Esophagus mucosa (tissue), 1 donor: ENCODE data around the gene CASZ1. TPM values are rescaled to one million over a fixed set of nuclear protein-coding genes. Genes with fewer than 3 reads are reported as not detected.

Source experiments
- ATAC-seq: fragments of 200-7000 bp; cut with Tn5 transposase; one replicate; pipeline ENCODE4 v1.9.1; 2020
- total RNA-seq: library from RNA; stranded (reverse); gene quantifications from one replicate; pipeline ENCODE4 v1.2.4, GENCODE V29; 2023
- donor health status: DM: yes; HTN: yes; CAD: no.

Gene CASZ1
- total RNA-seq, 1 donor from 2014 or later: 22.8 TPM

DNA sequence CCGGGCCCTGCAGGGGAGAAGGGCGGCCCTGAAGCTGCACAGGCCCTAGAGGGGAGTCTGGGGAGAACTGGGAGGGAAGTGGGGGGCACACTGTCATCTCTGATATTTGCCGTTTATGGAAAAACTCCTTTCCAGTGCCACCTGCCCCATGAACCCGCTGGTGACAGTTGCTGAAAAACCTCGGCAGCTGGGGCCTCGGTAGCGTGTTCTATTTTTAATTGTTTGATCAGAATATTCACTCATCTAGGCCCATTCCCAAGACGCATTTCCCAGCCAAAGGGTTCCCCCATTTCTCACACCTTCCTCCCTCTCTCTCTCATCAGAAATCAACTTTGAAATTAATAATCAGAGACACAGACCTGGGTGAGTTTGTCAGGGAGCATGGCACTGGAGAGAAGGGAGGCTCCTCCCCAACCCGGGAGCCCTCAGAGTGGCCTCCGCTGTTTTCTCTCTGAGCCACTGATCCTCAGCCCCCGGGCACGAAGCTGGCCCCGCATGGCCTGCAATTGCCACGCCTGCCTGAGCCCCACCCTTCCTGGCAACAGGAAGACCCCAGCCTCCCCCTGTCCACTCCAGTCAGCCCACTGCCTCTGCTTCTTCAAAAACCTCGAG lies 111.1 kb downstream of the CASZ1 start:
- ATAC-seq: no peak

DNA sequence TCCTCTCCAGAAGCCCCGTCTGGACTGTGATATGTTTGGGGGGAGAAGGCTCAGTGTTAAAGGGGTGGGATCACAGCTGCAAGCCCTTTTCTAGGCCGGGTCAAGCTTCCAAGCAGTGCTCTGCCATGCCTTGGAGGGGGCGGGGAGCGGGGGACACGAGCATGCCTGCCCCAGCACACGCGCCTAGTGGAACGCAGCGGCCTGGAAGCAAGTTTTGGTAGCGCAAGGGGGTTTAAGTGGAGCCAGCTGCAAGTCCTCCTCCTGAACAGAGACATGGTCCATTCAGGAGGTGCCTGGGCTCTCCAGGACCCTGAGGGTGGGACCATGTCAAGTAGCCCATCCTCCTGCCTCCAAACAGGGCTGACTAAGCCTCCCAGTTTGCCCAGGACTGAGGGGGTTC lies 112.2 kb downstream of the CASZ1 start:
- ATAC-seq: no peak

DNA sequence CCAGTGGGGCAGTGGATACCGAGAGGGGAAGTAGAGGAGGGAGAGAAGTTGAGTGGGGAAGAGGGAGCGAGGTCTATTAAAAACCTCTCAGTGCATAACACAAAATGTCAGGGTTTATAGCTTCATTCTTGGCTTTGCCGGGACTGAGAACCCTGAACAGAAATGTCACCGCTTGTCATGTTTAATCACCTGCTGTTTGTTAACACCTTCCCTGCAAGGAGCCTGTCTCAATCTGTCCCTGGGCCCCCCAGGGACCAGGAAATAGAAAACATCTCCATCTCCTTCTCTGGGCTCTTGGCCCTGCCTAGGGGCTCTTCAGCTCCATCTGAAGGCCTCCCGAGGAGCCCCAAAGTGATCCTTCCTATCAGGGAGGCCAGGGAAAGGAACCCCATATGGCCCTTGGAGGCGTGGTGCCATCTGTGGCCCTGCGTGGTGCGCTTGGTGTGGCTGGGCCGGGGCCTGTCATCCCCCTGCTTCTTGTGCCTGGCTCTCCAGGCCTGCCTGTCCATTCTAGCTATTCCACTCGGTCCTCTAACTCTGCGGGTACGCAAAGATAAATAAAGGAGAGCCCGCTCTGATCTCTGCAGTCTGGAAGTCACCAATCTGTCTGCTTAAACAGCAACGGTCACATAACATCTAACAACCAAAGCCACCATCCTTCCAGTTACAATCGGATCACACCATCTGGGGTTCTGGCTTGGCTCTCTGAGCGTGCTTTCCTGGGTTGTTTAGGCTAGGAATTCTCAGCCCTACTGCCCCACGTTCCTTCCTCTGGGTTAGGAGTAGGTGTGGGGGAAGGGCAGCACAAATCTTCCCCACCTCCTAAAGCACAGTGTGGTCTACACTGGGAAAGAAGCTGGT lies 113.8 kb downstream of the CASZ1 start:
- no peak for ATAC-seq

DNA sequence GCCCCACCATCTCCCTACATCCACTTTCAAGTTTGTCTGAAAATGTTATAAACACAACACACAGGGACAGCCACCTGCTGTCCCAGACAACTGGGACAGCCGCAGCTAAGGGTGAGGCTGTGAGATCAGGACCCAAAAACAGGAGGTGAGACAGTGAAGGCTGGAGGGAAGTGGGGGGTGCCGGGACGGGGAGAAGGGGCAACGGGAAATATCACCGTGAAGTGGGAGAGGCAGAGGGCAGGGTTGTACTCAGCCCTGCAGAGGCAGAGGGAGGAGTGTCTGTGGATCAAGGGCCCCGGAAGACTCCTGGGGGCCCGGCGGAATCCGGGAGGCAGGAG lies 114.4 kb downstream of the CASZ1 start:
- no peak for ATAC-seq

DNA sequence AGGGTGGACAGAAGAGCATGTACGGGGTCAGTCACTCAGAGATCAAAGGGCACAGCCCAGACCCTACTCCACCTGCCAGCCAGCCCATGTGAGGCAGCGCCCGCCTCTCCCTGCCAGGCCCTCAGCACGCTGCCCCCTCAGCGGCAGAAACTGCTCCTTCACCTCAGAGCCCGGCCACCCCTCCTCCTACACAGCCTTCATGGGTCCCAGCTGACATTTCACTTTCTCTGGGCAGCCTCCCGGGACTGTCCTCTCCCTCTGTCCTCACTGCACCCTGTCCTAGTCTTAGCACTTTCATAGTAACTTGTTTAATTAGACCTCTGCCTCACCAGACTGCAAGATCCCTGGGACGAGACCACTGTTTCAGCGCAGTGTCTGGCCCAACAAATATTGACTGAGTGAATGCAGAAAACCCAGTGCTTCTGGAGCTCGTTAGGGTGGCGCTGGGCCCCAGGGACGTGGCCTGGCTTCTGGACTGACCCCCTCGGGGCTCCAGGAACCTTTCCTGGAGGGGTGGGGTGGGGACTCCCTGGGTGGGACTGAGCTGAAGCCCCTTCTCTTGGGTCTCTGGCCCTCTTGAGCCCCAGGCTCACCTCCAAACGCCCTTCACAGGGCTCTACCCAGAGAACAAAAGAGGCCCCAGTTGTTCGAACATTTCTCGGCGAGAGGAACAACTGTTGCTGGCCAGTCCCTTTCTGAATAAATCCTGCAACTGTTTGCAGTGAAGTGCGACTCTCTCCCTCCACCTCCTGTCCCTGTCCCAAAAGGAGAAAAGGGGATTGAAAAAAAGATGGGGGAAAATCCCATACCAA lies 114.9 kb downstream of the CASZ1 start:
- ATAC-seq: no peak

DNA sequence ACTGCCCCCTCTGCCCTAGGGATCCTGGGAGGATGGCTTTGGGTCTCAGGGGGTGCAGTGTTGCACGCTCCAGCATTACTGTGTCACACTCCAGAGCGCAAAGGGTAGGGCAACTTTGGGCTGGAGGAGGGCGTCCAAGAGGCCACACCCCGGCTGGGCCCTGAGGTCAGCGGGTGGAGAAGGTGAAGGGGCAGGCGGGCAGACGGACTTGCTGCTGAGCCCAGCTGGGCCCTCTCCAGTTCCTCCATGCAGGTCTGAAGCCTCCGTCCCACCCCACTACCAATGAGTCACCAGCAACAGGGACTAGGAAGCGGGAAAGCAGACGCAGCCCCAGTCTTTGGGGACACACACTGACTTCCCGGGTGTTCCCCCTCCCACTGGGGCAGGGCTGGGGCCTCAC lies 116.0 kb downstream of the CASZ1 start:
- peak; percentile 21 for ATAC-seq

DNA sequence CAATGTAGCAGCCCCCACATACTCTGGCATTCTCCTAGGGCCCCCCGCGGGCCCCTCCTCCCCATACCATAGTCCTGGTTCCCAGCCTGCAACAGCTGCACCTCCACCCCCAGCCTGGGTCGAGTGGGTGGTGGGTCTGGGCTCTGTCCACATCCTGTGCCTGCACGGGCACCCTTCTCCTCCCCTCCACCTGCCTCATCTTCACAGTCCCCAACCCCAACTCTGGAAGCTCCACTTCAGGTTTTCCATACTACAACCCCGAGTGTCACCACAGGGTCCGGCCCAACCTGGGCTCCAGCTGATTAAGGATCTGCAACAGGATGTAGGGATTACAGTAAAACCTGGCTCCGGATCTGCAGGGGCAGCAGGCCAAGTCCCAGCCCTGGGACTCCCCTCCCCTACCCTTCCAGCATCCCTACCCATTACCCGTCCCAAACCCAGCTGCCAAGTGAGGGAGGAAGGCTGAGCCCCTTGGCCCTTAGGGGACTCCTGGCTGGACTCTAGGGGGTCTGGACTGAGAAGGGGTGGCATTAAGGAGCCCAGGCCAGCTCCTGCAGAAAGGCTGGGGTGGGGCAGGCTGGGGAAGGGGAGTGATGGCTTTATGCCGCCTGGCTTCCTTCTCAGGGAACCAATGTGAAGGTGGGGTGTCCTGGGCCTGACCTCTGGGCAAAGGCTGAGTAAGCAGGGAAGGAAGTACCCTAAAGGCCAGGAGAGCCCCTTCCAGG lies 116.8 kb downstream of the CASZ1 start:
- peak; percentile 68 for ATAC-seq

DNA sequence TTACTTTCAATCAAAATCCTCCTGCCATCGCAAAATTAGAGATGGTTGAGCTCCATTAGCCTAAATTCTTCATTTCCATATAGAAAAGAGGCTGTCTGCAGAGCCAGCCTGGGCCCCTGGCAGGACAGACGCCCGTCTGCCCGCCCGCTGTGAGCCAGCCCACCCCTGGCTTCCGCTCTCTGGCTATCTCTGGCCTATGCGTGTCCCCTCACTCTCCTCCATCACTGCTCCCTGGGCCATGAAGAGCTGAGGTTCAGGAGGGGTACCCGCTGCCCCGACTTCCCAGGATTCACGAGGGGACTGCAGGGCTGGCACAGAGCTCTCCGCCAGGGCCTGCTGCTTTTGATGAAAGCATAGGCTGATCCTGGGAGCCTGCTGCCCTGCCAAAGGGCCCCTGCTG lies 117.6 kb downstream of the CASZ1 start:
- no peak for ATAC-seq

DNA sequence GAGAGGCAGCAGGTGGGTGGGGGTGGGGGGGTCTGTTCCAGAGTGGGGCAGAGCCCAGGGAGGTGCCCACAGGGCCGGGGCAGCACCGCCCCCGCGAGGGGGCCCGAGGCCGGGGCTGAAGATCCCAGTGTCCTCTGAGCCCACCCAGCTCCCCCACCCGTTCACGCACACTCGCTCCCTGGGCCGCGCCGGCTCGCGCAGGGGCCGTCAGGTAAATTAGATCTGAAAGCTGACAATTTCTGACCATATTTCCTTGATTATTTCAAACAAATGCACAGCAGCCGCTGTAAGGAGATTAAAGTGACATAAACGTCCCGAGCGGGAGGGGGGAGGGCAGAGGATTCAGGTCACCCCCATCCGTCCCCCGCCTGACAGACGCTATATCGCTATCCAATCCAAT lies 118.0 kb downstream of the CASZ1 start:
- ATAC-seq: no peak

DNA sequence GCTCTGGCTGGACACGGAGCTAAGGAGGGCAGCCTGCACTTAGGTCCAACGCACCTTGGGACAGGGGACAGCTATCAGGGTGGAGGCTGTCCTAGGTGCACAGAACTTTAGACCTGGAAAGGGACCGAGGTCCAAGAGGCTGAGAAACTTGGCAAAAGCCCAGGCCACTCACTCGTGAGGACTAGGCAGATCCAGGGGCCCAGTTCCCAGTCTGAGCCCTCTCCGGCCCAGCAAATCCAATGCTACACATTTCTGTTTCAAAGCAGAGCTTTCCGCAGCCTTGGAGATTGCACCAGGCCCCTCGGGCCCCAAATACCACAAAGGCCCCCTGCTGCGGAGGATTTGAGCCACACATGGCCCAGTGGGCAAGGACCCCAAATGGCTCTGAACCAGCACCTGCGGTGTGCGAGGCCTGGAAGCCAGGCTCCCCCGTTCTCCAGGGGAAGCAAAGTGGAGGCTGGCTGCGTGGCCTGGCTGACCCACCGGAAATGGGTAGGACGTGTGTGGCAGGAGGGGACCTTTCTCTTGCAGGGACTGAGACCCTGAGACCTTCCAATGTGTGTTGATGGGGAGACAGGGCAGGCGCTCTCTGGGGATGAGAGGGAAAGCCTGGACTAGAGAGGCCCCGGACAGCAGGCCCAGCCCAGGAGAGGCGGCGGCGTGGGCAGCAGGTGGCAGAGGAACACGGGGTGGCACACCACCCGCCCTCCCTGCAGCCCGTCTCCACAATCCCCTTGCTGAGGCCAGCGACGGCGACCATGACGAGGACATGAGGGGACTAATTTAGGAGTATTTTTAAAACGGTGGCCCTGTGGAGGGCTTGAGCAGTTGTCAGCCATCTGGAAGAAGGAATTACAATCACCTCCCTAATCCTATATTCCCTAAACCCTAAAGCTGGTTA lies 118.7 kb downstream of the CASZ1 start:
- no peak for ATAC-seq

DNA sequence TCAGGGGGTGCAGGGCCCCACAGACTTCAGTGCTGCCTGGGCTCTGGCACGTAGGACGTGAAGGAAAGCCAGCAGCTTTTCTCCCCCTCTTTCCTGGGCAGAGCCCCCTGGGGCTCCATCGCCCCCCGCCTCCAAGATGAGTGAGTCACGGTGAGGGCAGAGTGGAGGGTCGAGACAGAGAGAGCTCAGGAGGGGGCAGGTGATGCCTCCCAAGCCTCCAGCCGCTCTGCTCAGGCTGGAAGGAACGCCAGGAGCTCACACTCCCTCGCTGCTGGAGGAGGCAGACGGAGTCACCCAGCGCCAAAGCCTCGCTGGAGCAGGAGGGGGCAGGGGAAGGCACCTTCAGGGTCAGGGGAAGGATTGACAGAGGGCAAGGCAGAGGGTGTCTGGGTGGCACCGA lies 119.5 kb downstream of the CASZ1 start:
- no peak for ATAC-seq

DNA sequence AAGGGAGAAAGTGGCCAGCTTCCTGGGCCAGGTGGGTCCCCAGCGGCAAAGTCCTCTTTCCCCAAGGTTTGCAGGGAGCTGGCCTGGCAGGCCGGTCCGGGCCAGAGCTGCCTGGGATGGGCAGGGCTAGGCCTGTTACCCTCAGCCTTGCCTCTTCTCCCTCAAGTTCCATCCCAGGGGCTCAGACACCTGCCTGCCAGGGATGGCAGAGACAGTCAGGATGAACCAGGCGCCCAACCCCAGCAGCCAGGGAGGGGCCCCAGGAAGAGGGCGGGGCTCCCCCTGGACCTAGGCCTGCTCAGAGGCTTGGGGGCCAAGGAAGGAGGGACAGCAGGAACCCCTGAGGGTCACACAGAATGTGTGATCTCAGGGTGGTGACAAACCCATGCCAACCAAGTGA lies 120.6 kb downstream of the CASZ1 start:
- ATAC-seq: no peak

DNA sequence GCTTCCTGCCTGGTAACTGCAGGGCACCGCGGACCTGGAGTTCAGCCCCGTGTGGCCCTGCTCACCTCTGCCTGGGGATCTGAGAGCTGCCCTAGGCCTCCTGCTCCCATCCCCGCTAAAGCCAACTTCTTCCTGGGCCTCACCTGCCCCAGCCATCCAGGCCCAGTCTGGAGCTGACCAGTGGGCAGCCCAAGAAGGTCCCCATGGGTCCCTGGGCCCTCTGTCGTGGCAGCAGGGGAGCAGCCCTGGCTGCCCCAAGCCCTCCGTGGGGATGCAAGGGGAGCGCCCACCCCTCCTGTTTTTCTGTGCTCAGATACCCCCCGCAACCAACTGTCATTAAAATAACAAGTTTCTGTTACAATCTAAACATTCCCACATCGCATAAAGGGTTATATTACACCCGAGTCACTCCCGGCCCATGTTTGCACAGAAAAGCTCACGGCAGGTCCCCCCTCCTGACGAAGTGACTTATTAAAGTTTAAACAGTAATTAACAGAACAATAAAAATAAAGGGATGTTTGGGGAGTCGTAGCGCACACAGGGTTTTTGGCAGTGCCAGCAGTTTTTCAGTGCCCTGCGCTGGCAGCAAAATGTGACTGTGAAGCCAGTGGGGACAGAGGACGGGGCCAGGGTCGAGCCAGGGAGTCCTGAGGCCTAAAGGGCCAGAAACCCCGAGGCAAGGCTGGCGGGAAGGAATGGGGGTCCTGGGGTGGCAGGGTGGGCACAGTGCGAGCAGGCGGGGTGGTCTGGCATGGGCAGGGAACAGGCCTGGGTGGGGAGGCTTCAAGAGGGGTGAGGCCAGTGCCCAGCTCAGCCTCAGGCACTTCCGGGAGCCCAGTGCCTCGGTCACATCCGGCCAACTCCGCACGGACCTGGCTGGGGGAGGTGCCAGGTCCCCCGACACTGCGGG lies 121.5 kb downstream of the CASZ1 start:
- peak; percentile 2 for ATAC-seq

DNA sequence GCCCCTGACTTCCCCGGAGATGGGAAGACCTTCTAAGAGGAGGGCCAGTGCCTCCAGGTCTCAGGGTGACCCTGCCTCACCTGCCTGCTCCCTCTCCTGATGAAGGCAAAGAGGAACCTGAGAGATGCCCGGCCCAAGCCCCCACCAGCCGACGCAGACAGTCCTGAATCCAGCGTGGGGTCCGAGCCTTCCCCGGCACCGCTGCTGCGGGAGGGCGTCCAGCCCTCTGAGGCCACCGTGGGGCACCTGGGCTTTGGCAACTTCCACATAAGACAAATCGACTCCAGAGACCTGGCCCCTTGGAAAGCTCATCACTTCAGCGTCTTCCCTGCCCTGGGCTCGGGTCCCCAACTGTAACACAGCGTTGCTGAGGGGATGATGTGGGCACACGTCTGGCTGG lies 122.2 kb downstream of the CASZ1 start:
- ATAC-seq: no peak

DNA sequence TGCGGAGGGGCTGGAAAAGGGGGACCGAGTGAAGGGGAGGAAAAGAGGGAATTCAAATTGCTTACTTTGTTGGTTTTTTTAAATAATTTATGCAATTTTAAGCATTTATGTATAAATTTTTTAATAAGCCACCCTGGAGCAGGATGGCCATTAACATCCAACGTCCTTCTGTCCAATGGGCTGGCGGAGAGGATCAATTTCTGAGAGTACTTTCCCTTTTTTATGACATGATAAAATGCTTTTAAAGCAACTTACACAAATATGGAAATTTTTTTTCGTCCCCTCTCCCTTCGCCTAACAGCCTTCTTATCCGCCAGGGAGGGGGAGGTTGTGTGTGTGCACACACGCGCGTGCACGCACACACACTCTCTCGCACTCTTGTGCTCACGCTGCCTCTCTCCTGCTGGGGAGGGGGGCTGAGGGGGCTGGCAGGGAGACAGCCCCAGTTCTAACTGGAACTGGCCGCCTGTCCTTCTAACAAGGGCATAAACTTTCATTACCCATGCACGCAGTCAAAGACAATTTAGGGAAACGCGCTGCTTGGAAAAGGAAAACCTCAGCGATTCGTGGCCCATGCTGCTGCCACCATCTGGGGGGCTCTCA lies 123.2 kb downstream of the CASZ1 start:
- ATAC-seq: no peak

DNA sequence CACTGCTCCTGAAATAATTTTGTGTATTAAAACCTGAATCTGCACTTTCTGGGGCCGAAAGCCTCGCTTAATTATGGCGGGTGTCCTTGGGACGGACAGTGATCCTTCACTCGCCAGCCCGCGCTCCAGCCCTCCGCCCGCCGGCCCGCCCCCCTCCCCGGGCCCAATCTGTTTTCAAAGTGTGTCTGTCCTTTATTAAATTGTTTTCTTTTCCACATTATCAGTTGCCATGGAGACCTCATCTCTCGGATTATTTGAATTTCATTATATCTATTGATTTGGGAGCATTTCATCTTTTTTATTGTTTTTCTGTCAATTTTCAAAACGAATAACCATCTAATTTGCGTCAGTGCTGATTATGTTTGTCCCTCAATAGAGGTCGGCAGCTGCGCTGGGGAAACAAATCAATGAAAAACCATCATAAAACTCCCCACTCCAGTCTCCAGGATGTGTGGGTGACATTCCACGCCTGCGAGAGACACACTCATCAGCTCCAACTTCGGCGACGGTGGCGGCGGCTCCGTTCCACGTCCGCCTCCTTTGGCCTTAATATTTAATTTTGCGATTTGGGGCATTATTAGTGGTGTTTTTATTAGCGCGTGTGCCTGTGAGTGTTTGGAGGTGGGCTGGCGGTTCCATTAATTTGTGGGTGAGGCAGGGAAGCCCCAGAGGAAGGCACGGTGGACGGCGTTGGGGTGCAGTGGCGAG lies 123.9 kb downstream of the CASZ1 start:
- no peak for ATAC-seq

DNA sequence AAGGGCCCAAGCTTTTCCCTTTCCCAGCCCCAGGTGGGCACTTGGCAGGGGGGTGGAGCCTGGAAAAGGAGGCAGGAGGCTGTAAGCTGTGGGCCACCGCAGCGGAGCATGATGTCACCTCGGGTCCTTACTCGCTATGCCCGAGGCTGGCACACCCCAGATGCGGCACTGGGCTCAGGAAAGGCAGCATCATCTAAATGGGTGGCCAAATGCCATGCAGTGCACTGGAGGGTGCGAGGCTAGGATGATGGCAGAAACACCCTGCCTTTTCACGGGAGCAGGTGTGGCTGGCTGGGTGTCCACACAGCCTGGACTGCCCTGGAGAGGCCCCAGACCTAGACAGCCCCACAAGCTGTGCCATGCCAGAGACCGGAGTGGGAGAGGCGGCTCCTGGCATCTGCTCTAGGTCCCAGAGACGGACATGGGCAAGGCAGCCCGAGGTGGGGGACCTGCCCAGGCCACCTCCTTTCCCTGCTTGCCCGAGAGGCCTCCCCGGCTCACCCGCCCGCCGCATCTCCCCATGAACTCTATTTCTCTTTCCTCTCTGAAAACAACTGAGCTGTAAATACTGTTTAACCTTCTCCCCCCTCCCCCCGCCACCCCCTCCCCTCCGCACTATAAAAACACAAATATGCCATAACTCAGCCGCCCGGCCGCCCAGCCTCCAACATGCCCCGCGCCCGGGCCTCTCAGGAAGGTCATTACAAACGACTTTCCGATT lies 124.7 kb downstream of the CASZ1 start:
- ATAC-seq: no peak

DNA sequence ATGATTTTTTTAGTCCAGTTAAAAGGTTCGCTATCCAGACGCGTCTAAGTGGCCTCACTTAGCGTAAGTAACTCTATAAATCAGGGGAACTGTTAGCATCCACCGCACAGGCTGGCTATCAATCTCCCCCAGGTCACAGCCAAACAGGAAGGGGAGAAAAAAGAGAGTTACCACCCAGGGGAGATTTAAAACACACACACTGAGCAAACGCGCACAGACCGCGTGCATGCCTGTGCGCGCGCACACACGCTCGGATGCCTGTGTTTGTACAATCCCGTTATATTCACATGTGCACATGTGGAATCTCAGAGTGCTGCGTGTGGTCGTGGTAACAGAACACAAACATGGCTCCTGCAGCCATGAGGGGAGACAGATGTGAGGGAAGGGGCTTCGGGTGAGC lies 125.4 kb downstream of the CASZ1 start:
- ATAC-seq: no peak

DNA sequence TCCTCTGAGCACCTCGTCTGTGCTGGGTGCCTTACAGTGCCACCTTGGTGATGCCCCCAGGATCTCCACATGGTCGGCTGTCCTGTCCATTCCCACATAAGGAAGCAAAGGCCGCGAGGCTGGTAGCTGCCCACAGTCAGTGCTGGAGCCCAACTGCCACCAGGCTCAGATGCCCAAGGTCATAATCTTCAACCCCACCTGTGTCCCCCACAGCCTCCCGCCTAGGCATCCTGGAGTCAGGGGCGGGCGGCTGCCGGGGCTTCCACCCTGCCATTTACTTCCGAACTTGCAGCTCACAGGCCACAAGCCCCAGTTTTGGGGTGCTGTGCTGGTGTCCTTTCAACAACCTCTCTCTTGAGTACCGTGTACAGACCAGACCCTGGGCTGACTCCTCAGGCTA lies 126.3 kb downstream of the CASZ1 start:
- ATAC-seq: no peak
